ENCODE data around the gene SUPT20HL1. TPM values are rescaled to one million over a fixed set of nuclear protein-coding genes. Genes with fewer than 3 reads are reported as not detected.

Gene SUPT20HL1
- polyA plus RNA-seq, 1 experiment, result not detected

DNA sequence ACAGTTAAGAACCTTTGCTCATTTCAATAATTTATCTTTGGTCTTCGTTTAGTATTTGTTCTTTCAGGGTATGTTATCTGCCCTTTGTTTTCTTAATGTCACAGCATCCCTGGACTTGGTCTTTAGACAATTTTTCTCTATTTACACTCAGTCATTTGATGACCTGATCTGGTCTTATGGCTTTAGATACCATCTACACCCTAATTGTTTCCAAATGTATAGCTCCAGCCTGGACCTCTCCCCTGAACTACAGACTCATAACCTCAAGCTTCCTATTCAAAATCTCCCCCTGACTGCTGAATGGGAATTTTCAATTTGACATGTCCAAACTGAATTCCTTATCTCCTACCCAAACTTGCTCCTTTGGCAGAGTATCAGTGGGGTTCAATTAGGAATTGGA lies 42.9 kb upstream of the SUPT20HL1 start:
- Histone ChIP-seq H3K36me3 (ENCODE audit: control insufficient read depth, insufficient read depth, low read length) (no peaks in the 10 kb centered on the region), H3K4me3 (ENCODE audit: low read depth, low read length) (no peak overlapping the region), H3K27me3 (ENCODE audit: control insufficient read depth, insufficient read depth, low read length) (no peaks in the 10 kb centered on the region)
- no peak for DNase-seq (ENCODE audit: low read depth)
- ChIA-PET CTCF (no interaction called here), POLR2A (no interaction called here)
- TF ChIP-seq, protein P1, sequence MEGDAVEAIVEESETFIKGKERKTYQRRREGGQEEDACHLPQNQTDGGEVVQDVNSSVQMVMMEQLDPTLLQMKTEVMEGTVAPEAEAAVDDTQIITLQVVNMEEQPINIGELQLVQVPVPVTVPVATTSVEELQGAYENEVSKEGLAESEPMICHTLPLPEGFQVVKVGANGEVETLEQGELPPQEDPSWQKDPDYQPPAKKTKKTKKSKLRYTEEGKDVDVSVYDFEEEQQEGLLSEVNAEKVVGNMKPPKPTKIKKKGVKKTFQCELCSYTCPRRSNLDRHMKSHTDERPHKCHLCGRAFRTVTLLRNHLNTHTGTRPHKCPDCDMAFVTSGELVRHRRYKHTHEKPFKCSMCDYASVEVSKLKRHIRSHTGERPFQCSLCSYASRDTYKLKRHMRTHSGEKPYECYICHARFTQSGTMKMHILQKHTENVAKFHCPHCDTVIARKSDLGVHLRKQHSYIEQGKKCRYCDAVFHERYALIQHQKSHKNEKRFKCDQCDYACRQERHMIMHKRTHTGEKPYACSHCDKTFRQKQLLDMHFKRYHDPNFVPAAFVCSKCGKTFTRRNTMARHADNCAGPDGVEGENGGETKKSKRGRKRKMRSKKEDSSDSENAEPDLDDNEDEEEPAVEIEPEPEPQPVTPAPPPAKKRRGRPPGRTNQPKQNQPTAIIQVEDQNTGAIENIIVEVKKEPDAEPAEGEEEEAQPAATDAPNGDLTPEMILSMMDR (IDR thresholded peaks at IDR 0.05; ENCODE audit: insufficient read depth, low read depth, low read length), result no peak

DNA sequence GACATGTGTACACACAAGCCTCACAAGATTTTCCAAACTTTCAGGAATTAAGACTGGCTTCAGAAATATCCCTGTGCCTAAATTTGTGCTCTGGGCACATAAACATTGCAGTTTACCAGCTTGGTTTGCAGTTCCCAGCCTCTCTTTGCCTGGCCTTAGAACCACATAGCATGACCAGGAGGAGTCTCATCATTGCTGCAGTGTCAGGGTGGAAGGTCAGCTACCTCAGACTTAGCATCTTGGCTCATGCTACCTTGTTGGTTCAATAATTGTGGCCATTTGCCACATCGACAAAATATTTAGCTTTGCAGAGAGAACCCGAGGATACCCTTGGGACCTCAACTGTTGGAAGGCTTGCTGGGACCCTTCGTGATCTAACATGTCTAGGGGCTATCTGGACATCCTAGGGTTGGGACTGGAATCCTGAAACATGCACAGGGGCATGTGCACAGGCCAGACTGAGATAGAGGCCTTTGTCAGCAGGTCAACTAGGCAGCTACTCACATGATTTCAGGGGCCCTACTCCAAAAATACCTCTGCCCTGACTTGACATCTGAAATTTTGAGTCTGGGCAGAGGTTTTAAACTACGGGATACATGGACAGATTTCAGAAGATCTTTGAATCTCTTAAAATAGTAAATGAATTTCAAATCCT lies 38.6 kb upstream of the SUPT20HL1 start:
- Histone ChIP-seq H3K4me3 (ENCODE audit: low read depth, low read length) (no peak overlapping the region), H3K36me3 (ENCODE audit: control insufficient read depth, insufficient read depth, low read length) (no peaks in the 10 kb centered on the region), H3K27me3 (ENCODE audit: control insufficient read depth, insufficient read depth, low read length) (no peaks in the 10 kb centered on the region)
- ChIA-PET CTCF (no interaction called here), POLR2A (no interaction called here)
- TF ChIP-seq, protein P1 (IDR thresholded peaks at IDR 0.05; ENCODE audit: insufficient read depth, low read depth, low read length), result no peak
- DNase-seq (ENCODE audit: low read depth), result no peak

DNA sequence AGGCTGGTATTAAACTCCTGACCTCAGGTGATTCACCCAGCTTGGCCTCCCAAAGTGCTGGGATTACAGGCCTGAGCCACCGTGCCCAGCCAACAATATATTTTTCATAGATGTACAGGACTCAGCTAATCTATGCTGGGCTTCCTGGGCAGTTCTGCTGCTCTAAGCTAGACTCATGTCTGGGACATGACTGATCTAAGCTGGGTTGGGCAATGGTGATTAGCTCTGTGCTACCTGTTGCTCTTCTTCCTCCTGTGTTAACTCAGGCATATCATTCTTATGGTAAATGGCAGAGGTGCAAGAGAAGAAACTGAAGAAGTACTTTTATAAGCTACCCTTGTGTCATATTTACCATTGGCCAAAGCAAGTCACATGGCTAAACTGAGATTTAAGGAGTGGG lies 35.2 kb upstream of the SUPT20HL1 start:
- DNase-seq (ENCODE audit: low read depth), result no peak
- no peaks in the 10 kb centered on the region for H3K27me3 ChIP-seq (ENCODE audit: control insufficient read depth, insufficient read depth, low read length)
- no peaks in the 10 kb centered on the region for H3K36me3 ChIP-seq (ENCODE audit: control insufficient read depth, insufficient read depth, low read length)
- ChIA-PET POLR2A (no interaction called here), CTCF (no interaction called here)
- TF ChIP-seq, protein P1 (IDR thresholded peaks at IDR 0.05; ENCODE audit: insufficient read depth, low read depth, low read length), result no peak
- no peak overlapping the region for H3K4me3 ChIP-seq (ENCODE audit: low read depth, low read length)

DNA sequence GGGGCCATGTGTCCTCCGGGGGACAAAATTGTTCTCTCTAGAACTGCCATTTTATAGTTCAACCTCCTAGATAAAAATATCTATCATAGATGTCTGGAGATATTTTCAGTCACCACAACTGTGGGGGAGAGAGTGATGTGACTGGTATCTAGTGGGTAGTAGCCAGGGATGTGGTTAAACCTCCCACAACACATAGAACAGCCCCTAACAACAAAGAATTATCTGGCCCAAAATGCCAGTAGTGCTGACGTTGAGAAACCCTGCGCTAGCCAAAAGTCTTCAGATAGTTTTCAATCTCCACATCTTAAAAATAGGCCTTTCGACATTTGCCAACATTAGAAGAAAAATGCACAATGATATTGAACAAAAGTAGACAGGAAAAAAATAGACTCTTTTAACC lies 27.6 kb upstream of the SUPT20HL1 start:
- H3K27me3 ChIP-seq (ENCODE audit: control insufficient read depth, insufficient read depth, low read length), result no peaks in the 10 kb centered on the region
- no peak for DNase-seq (ENCODE audit: low read depth)
- ChIA-PET CTCF (no interaction called here), POLR2A (no interaction called here)
- no peaks in the 10 kb centered on the region for H3K36me3 ChIP-seq (ENCODE audit: control insufficient read depth, insufficient read depth, low read length)
- H3K4me3 ChIP-seq (ENCODE audit: low read depth, low read length), result no peak overlapping the region
- TF ChIP-seq, protein P1 (IDR thresholded peaks at IDR 0.05; ENCODE audit: insufficient read depth, low read depth, low read length), result no peak

DNA sequence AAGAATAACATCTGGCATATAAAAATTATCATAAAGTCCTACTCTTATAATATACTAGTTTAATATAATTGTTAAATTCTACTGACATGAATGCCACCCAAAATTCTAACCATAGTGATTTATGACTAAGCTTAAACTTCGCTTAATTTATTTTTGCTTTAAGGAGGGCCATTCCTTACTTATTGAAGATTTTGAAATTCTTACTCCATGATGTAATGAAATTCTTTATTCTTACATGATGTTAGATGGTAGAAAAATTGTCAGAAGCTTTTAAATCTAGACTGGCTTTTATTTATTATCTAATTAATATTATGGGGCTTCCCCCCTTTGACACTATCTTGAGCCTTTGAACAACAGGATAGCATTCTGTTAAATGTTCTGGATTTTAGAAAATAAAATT lies 27.1 kb upstream of the SUPT20HL1 start:
- no peaks in the 10 kb centered on the region for H3K36me3 ChIP-seq (ENCODE audit: control insufficient read depth, insufficient read depth, low read length)
- CTCF ChIA-PET, result no interaction called here
- no peak overlapping the region for H3K4me3 ChIP-seq (ENCODE audit: low read depth, low read length)
- POLR2A ChIA-PET, result no interaction called here
- TF ChIP-seq, protein P1 (IDR thresholded peaks at IDR 0.05; ENCODE audit: insufficient read depth, low read depth, low read length), result no peak
- H3K27me3 ChIP-seq (ENCODE audit: control insufficient read depth, insufficient read depth, low read length), result no peaks in the 10 kb centered on the region
- no peak for DNase-seq (ENCODE audit: low read depth)
